ENCODE results near the gene WDR72.
"Not testable (repeated sequence)": the region's sequence is repeated elsewhere in the genome, so short reads cannot be mapped to it uniquely, and the experiment has no call there.

Gene WDR72

DNA sequence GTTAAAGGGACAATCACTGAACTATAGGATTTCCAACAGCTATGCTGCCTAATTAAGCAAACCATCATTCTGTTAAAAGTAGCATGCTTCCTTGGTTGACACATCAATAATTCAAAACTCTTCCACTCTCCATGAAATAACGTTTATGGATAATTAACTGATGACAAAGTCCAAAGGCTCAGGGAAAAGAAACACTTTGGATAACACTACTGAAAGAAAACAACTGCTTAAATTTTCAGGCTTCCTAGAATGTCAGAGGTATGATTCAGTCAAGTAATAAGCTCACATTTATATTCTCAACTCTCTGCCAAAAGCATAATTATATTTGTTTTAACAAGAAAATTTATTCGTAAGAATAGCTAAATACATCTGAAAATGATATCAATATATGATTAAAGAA lies 49.6 kb downstream of the WDR72 start:
- DNase-seq (ENCODE audit: low read depth in 1 of 2, low spot score in 1 of 2): no peak

DNA sequence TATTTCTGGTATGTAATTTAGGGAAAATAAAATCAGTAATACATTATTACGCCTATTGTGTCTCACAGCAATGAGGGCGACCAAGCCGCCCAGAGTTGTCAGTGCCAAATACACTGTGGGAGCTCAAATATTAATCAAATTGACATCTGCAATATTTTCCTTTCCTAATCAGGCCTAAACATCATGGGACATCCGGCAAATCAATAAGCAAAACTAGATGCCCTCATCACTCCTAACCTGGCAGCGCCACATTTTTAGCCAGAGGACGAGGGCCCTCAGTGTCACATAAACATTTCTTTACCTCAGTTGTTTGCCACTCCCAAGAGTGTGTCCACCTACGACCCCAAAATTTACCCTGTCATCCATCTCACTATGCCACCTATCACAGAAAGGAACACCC lies 64.1 kb downstream of the WDR72 start:
- DNase-seq (ENCODE audit: low read depth in 1 of 2, low spot score in 1 of 2): no peak

- DNase-seq (ENCODE audit: low read depth in 1 of 2, low spot score in 1 of 2): no peak
These were observed 65.0 kb downstream of the WDR72 start for GRCh38 chr15:53694476-53694874.

- DNase-seq (ENCODE audit: low read depth in 1 of 2, low spot score in 1 of 2): no peak
These were observed 65.6 kb downstream of the WDR72 start for GRCh38 chr15:53693729-53694475.

- DNase-seq (ENCODE audit: low read depth in 1 of 2, low spot score in 1 of 2): not testable (repeated sequence)
These were observed 75.3 kb downstream of the WDR72 start for GRCh38 chr15:53684162-53684561.

DNA sequence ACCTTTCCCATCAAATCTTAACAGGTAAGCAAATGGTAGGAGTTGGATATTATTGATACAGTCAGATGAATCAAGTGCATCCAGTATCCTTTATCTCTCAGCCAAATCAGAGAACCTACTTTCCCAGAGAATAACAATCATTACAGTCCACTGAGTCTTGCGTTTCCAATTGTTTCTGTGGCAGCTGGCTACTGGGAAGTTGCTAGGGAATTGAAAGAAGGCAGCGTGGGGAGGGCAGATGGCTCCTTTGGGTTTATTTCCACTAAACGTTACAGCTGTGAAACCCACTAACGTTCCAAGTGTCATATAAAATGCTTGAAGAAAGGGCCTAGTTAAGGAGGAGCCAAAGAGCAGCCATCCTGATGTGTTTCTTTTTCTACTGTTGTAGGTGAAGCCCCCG lies 78.4 kb downstream of the WDR72 start:
- no peak for DNase-seq (ENCODE audit: low read depth in 1 of 2, low spot score in 1 of 2)

DNA sequence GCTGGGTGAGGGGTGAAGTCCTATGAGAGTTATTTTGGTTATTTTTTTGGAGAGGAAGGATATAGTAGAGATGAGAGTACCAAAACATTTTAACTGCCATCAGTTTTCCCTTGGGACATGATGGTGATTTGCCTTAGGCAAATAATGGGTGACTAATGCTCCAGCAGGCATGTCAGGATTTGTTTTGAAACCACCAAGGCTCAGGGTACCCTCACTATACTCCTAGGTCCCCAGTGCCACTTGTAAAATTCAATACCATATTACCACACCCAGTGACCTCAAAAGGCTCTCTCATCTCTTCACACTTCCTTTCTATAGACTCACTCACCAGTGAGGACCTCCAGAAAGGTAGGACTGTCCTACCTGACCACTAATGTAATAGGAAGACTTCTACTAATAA lies 83.6 kb downstream of the WDR72 start:
- DNase-seq (ENCODE audit: low read depth in 1 of 2, low spot score in 1 of 2): no peak

DNA sequence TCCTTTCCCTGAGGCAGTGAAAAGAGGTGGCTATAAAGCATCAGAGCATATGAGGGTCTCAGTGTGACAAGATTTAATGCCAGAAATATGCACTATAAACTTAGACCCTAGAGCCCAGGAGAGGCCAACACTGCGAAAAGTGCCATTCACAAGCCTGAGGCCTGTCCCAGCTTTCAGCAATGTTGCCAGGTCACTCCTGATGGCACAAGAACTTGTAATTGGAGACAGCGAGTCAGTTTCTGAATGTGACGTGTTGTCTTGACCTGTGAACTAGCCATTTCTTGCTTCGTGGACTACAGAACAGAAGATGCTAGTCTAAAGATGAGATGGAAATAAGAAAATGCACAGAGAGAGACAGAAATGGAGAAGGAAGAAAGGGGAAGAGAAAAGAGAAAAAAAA lies 87.9 kb downstream of the WDR72 start:
- DNase-seq (ENCODE audit: low read depth in 1 of 2, low spot score in 1 of 2): no peak

DNA sequence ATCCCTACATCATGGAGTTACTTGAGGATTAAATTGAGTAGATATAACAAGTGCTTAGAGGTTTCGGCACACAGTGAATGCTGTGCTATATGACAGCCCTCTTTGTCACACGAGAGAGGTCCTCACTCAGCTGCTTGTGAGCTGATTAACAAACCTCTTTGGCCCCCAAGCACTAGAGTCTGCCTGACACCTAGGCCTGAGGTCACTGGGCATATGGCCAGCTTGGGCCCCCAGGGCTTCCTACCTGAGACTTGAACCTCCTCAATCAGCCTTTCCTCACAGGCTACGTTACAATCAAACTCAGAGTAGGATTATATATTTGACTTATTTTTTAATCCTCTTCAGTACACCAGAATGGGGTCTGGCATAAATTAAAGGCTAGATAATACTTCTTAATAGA lies 88.8 kb downstream of the WDR72 start:
- no peak for DNase-seq (ENCODE audit: low read depth in 1 of 2, low spot score in 1 of 2)

DNA sequence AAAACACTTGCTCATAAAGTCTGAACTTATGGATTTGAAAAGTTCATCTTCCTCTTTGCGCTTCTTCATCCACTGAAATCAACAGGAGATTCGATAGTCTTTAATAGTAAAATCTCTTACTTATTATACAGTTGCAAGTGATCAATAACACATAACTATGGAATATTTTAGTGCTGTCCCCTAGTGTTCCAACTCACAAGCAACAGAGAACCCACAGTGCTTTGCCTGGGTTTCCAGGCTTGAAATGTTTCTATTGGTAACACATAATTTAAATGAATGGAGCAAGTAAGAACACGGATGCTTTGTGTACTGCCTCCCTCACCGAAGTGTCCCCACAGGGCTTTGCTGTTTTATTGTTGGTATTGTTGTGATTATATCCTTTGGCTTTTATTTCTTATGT lies 93.5 kb downstream of the WDR72 start:
- no peak for DNase-seq (ENCODE audit: low read depth in 1 of 2, low spot score in 1 of 2)

GRCh38 chr15:53658827-53659555 lies 100.5 kb downstream of the WDR72 start:
- DNase-seq (ENCODE audit: low read depth in 1 of 2, low spot score in 1 of 2): no peak

DNA sequence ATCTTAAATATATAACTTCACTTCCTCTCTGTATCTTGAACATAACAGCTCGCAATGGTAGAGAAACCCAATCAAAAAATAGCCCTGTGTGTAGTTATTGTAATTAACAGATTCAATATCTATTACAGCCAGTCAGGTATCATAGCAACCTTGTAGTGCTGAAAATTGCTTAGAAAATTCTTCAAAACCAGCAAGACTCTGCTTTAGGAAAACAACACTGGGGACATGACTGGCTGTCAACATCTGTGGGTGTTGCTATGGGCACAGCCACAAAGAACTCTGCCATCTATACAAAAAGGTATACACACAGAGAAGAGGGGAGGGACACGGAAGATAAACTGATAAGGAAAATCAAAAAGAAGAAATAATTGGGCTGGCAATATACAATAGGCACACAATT lies 101.2 kb downstream of the WDR72 start:
- no peak for DNase-seq (ENCODE audit: low read depth in 1 of 2, low spot score in 1 of 2)

DNA sequence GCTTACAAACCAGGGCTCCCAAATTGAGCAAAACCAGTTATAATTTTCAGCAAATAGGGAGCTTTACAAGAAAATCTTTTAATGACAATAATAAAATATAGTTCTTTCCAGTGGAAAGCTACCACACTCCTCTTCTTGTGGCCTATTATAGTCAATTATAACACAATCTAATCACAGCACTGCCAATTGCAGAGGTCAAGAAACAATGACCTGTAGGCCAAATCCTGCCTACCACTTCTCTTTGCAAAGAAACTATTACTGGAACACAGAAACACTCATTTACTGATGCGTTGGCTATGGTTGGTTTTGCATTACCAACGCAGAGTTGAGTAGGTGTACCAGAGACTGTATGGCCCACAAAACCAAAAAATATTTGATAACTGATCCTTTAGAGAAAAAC lies 110.5 kb downstream of the WDR72 start:
- no peak for DNase-seq (ENCODE audit: low read depth in 1 of 2, low spot score in 1 of 2)

DNA sequence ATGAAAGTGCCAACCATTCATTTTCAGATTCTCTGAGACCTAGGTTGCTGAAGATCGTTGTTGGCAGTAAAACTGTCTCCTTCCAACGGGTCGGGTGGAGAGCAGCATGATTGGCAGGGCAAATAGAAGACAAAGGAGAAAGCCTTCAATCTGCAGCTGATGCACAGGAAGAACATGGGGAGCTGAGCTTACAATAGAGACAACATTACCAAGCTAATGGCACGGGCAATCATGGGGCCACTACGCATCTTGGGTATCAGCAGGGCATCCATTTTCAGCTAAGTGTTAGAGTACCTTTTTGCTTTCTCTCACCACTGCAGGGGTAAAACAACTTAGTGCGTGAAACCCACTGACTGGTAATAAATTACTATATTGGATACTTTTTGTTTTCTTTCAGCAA lies 114.8 kb downstream of the WDR72 start:
- DNase-seq (ENCODE audit: low read depth in 1 of 2, low spot score in 1 of 2): no peak

DNA sequence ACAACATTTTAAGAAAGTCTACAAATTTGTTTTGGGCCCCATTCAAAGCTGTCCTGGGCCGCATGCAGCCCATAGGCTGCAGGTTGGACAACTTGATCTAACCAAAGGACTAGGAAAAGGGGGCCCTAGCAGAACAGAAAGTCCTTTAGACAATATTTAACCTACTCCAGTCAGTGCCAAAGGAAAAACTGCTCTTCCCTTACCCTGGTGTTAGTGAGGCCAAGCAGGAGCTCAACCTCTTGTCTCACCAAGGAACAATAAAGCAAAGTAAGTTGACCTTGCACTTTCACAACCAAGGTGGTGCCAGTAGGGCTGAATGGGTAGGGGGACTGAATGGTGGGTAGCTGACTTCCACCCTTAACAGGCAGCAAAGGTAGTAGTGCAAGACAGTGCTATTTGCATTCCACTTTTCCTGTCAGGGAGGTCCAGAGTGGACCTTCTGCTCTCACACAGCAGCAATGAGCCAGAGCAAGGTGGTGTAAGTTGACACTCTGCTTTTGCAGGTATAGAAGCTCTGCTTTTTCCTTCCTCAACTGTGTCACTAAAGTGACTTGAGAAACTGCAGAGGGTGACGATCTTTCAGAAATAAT lies 124.9 kb downstream of the WDR72 start:
- no peak for DNase-seq (ENCODE audit: low read depth in 1 of 2, low spot score in 1 of 2)

GRCh38 chr15:53627279-53627678 lies 132.2 kb downstream of the WDR72 start:
- no peak for DNase-seq (ENCODE audit: low read depth in 1 of 2, low spot score in 1 of 2)

GRCh38 chr15:53625962-53626845 lies 133.3 kb downstream of the WDR72 start:
- DNase-seq (ENCODE audit: low read depth in 1 of 2, low spot score in 1 of 2): no peak

DNA sequence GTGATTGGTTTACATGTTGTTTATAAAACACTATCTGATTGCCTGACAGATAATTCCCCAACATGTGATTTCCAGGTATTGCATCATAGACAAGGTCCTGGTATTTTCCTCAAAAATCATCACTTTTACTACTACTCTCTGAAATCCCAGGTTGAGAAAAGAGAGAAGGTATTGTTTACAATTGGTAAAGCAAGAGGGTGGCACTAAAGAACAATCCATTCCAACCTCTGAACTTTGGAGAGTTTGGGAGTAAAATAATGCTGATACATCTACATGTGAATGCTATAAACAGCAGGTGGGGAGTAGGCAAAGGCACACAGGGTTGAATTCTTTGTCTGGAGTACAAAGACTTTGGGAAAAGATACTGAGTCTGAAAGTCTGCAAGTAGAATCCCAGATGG lies 134.2 kb downstream of the WDR72 start:
- DNase-seq (ENCODE audit: low read depth in 1 of 2, low spot score in 1 of 2): no peak

GRCh38 chr15:53618461-53618860 lies 141.0 kb downstream of the WDR72 start:
- DNase-seq (ENCODE audit: low read depth in 1 of 2, low spot score in 1 of 2): no peak

GRCh38 chr15:53611145-53611920 lies 148.1 kb downstream of the WDR72 start:
- no peak for DNase-seq (ENCODE audit: low read depth in 1 of 2, low spot score in 1 of 2)

DNA sequence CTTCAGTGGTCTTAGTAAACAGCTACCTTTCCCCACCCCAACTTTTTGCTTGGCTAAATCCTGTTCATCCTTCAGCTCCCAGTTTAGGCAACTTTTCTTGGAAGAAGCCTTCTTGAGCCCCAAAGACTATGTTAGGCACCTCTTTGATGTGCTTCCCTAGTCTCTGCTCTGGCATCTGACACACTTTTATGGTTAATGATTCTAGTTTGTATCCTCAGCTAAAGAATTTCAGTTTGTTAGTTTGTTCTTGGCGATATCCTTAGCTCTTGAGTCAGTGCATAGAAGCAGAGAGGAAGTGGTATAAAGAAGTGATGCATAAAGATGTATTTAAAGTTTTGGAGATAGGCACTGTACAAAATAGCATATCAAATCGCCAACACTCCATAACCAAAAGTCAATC lies 168.4 kb downstream of the WDR72 start:
- no peak for DNase-seq (ENCODE audit: low read depth in 1 of 2, low spot score in 1 of 2)

All from activated T-helper 1 cell treated with anti-CD3 and anti-CD28 coated beads, Interleukin-2, amount 50 U/mL, for 16 hours (primary cell).